PFSK-1 (cell line): ENCODE results near the gene SEZ6L.

Source experiments
- POLR2AphosphoS5 ChIP-seq: IDR thresholded peaks from 2 replicates; pipeline ENCODE4 v1.6.1; 2012; ENCODE audit warnings: low read depth, mild to moderate bottlenecking, control low read depth, low read length, moderate library complexity
- SIN3A ChIP-seq: IDR thresholded peaks from 2 replicates; pipeline ENCODE4 v1.6.1; 2012; ENCODE audit warnings: mild to moderate bottlenecking, low read length, moderate library complexity, borderline replicate concordance; ENCODE audit not compliant: insufficient read depth
- TF ChIP-seq, protein P1 (sequence below), 2 experiments: IDR thresholded peaks; 2 replicates each; pipeline versions ENCODE4 v1.6.1 to v1.8.0; 2011 to 2012; ENCODE audit warnings: low read depth in 2 of 2, low read length in 2 of 2, control low read depth in 1 of 2, inconsistent platforms in 1 of 2, mild to moderate bottlenecking in 1 of 2, moderate library complexity in 1 of 2; ENCODE audit not compliant: insufficient read depth in 1 of 2

- TF ChIP-seq, protein P1, sequence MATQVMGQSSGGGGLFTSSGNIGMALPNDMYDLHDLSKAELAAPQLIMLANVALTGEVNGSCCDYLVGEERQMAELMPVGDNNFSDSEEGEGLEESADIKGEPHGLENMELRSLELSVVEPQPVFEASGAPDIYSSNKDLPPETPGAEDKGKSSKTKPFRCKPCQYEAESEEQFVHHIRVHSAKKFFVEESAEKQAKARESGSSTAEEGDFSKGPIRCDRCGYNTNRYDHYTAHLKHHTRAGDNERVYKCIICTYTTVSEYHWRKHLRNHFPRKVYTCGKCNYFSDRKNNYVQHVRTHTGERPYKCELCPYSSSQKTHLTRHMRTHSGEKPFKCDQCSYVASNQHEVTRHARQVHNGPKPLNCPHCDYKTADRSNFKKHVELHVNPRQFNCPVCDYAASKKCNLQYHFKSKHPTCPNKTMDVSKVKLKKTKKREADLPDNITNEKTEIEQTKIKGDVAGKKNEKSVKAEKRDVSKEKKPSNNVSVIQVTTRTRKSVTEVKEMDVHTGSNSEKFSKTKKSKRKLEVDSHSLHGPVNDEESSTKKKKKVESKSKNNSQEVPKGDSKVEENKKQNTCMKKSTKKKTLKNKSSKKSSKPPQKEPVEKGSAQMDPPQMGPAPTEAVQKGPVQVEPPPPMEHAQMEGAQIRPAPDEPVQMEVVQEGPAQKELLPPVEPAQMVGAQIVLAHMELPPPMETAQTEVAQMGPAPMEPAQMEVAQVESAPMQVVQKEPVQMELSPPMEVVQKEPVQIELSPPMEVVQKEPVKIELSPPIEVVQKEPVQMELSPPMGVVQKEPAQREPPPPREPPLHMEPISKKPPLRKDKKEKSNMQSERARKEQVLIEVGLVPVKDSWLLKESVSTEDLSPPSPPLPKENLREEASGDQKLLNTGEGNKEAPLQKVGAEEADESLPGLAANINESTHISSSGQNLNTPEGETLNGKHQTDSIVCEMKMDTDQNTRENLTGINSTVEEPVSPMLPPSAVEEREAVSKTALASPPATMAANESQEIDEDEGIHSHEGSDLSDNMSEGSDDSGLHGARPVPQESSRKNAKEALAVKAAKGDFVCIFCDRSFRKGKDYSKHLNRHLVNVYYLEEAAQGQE (IDR thresholded peaks at IDR 0.05; ENCODE audit: insufficient read depth in 1 of 2, low read depth in 2 of 2, low read length in 2 of 2), result no peak
- TF ChIP-seq SIN3A, result no peak
- no peak for TF ChIP-seq POLR2AphosphoS5
Observed at GRCh38 chr22:26364066-26365015, 195.1 kb downstream of the SEZ6L start.
